GM19043 (cell line): Measurements from ENCODE around the gene VIPR2.
"Not testable (repeated sequence)": the region's sequence is repeated elsewhere in the genome, so short reads cannot be mapped to it uniquely, and the experiment has no call there.

ENCODE experiments used
- ATAC-seq: cut with Tn5 transposase; IDR thresholded peaks from one replicate; pipeline ENCODE4 v1.9.1; 2021; ENCODE audit warnings: low read depth; ENCODE audit not compliant: unreplicated experiment

Gene VIPR2

DNA sequence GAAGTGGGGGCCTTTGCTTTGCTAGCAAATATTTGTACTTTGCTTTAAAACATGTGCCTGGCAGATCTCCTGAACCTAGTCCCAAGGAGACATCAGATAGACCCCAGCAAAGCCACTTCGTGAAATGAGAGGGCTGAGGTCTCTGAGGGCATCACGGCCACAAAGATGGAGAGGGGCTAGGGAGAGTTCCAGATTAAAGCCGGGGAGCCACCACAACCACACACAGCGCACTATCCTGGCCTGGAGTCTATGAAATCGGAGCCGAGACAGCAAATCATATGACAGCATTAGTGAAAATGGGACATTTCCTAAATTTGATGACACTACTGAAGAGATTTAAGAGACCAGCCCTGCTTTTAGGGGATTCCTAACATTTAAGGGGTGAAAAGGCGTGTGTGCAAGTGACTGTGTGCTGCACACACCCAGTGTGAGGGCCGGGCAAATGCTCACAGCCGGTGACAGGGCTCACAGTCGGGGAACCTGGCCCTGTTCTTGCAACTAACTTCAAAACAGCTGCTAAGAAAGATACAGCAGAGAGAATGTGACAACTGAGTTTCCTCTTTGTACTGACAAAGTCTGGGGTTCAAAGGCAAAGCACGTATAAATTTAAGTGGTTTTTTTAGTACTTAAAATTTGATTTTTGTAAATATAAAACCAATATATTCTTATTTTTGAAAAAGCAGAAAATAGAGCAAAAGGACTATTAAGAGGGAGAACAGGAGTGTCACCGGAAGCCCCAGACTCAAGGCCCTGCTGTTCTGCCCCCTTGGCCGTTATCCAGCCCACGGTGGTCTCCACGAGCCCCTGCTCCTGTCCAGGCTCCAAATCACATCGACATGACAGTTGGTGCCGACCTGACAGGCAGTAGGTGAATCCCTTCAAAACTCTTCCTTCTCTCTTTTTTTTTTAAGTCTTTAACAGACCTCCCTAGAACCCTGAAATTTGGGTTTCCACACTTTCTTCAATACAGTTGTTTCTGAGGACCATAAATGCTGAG is 49.5 kb downstream of the VIPR2 start:
- no peak for ATAC-seq

DNA sequence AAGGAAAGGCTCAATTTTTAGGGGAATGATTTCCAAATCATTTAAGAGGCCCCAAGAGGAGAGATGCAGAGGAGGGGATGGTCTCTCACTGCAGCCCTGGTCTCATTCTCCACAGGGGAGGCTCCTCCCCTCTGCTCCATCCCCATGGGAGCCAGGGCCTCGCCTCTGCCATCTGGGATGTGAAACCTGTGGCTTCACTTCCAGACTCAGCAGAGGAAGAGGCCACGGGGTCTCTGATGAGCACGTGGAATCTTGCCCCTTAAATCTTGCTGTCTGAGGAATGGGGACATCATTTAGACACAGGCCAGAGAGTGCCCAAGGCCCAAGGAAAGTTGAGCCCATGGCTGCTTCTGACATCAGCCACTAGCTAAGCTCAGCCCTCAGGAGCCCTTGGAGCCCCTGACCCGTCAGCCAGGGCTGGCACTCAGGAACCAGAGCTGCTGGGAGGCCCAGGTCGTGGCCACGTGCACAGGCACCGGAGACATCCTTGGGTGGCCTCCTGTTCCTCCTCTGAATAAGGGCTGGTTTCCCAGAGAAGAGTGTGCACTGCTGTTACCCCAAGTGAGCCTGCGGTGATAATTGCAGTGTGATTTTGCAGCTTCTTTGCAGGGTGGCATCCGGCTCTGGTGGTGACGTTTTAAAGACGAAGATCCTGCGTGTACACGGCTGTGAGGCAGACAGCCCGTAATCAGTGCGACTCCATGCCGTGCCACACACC is 50.5 kb downstream of the VIPR2 start:
- ATAC-seq, result no peak

DNA sequence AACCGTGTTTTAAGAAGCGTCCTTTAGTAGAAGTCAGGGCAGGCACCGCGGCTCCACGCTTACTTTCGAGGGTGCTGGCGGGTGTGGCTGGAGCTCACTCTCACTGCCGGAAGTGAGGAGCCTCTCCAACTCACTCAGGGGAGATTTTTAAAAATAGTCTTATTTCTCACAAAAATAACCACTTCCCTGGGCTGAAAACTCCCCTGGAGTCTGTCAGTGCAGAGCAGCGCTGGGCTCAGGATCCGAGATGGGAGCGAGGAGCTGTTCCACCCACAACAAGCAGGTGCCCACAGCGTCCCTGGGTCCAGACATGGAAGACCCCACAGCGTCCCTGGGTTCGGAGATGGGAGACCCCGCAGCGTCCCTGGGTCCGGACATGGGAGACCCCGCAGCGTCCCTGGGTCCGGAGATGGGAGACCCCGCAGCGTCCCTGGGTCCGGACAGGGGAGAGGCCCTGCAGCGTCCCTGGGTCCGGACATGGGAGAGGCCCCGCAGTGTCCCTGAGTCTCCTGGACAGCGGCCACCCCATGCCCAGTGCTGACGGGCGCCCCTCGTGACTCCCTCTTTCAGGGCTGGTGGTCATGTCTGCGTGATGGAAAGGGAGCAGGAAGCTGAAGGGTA is 51.2 kb downstream of the VIPR2 start:
- no peak for ATAC-seq

DNA sequence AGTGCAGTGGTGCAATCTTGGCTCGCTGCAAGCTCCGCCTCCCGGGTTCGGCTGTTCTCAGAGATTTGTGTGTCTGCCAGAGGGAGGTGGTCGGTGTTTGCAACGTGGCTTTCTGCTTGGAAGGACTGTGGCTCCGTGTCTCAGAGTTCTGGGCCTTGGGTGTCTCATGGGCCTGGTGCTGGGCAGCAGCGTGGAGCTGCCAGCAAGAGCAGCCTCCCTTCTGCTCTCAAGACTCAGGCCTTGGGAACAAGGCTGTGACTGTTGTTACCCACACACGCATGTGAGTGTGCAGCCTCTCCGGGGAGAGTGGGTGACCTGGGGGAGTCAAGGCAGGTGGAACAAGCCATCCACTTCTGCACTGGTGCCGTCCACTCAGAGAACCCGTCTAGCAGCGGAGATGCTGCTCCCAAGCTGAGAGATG is 52.0 kb downstream of the VIPR2 start:
- ATAC-seq, result no peak

DNA sequence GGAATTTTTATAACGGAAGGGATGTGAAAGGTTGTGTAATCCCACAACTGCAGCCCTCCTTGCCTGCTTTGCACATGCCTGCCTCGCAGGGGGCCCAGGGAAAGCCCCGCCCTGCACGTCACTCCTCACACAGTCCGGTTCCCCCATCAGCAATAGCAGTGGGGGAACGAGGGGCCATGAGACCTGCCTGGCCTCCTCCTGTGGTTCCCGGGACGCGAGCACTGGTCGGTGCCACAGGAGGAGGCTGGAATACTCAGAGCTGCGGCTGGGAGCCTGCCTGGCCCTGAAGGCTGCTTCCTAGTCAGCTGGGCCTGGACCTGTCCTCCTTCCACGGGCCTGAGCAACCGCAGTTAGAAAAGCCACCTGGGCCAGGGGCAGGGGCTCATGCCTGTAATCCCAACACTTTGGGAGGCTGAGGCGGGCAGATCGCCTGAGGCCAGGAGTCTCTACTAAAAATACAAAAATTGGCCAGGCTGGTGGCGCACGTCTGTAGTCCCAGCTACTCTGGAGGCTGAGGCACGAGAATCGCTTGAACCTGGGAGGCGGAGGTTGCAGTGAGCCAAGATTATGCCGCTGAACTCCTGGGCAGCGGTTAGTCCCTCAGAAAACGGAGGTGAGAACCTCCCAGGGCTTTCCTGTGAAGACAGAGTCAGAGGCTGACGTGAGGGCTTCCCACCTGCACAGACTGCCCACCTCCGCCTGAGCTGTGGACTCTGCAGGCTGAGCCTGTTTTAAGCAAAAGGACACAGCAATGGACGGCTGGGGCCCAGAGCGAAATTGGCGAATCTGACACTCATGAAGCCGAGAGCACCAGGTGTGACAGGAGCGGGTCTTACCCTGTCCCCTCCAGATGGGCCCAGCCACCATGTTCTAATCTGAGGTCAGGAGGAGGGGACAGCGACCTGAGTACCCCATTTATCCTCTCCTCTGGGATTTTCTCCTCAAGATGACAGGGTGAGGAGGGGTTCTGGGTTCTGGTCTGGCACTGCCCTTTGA is 52.9 kb downstream of the VIPR2 start:
- ATAC-seq, result no peak

DNA sequence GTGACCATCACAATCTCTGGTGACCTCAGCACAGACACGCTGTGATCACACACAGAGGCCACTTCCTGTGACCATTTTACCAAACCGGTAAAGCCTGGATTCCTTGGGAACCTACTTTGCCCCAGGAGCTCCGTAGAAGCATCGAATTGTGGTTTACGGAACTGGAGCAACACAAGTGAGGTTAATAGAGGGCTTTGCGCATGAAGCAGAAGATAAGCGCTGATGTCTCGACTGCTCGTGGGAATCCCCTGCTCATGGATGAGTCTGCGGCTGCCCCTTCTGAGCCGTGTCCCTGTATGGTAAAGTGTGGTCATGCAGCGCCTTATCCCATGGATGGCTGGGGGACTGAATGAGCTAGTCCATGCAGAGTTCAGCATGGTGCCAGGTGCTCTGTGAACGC is 53.6 kb downstream of the VIPR2 start:
- no peak for ATAC-seq

DNA sequence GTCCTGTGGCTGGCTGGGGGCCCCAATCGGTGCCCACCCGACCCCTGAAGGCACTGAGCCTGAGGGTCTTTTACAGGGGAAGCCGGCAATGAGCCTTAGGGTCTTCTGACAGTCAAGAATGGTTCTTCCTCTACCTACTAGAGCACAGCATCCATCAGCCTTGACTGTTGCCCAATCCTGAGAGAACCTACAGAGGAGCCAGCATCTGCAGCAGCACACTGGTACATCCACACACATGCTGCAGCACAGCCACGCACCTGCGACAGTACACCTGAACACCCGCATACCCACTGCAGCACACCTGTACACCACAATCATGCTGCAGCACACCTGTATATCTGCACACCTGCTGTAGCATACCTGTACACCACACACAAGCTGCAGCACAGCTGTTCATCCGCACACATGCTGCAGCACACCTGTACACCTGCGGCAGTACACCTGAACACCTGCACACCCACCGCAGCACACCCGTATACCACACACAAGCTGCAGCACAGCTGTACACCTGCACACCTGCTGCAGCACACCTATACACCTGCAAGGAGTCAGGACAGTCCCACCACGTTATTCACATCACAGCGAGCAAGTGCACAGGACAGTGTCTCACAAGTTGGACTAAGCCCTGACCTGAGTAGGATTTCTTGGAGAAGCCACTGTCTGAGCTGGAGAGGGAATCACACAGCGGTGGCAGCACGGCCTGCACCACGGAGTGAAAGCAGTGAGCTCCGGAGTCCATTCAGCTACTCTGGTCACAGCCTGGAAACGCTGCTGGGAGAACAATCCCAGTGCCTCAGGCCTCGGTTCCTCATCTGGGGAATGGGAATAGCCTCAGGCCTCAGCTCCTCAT is 56.4 kb downstream of the VIPR2 start:
- ATAC-seq, result no peak

DNA sequence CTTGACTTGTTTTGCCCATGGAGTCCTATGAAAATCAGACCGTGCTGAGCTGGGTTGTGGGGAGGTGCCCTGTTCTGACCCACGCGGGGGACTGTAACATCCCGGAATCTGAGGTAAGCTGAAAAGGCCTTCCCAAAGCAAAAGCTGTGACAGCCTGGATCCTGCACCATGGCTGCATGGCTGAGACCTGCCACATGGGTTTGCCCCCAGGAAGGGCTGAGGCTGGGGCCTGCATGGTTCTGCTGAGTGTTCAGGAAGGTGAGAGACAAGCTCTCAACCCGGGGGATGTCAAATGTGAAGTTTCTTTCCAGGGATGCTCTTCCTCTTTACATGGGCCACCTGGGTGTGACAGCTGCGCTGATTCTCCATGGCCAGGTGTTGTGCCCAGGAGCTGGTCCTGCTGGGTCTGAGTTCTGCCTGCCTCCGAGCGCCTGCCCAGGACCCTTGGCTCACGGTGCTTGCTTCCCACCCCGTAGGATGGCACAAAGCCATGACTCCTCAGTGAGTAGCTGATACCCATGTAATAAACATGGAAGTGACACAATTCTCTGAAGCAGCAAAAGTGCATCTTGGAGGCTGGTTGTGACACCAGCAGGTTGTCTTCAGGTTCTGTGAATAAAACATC is 58.3 kb downstream of the VIPR2 start:
- no peak for ATAC-seq

DNA sequence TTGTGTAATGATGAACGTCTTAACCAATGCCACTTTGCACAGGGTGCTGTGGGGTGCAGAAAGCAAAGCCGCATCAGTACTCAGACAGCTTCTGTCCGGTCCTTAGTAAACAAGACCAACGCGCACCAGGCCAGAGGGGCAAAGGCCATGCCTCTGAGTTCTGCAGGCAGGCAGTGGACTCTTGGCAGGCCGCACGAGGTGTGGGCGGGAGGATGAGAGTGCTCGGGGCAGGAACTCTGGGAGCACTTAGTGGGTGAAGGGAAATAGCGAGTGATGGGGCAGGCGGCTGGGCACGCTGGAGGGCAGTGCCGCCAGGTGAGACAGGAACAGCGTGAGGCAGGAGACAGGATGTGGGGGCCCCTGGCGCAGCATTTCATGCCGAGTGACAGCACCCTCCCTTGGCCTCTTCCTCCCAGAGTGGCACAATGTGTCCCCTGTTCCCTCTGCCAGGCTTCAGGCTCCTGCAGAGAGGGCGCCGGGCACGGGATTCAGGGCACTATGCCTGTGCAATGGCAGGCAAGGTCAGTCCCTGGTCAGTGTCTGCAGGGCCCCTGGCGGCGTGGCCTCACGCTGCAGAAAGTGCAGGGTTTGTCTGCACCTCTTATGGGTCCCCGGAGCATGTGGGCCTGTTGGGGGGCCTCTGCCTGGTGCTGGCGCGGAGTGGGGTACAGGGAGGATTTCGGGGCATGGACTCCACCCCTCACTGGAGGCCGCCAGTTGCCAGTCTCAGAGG is 60.4 kb downstream of the VIPR2 start:
- ATAC-seq, result no peak

DNA sequence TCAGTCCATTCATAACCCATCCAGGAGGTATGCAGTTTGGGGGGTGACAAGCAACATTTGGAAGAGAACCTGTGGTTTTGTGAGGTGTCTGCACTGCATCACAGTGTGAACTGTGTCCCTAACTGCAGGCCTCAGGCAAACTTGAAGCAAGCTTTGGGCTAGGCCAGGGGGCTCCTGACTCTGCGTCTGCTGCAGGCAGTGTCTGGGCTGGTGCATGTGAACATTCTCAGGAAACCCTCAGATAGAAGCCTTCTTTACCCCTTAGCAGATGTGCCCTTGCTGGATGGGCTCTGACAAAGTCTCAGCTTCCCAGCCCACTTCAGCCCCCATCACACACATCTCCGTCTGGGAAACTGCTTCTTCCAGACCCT is 61.0 kb downstream of the VIPR2 start:
- no peak for ATAC-seq

DNA sequence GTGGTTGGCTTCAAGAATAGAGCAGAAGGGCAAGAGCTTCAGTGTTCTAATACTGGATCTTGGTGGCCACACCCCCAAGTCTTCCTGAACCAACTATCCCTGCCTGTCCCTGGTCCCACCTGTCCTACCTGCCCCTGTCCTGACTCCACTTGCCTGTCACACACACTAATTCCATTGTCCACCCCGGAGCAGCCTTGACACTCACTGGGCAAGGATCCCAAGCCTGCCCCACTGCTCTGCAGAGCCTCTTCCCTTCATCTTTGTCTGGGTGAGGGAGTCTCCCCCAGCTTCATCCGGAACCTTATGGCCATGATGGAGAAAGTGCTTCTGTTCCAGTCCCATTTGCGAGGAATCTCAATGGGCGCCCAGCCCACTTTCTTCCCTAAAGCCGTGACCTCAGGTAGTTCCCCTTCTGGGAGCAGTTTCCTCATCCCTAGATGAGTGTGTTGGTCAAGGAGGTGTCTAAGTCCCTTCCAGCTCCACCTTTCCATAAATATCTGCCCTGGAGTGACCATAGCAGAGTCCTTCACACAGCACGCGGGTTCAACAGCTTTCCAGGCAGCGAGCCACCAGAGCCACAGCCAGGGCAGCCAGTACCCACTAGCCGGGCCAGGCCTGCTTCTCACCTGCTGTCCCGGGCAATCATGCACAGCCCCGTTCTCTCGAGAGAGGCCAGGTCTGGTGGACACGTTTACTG is 61.5 kb downstream of the VIPR2 start:
- ATAC-seq, result no peak

DNA sequence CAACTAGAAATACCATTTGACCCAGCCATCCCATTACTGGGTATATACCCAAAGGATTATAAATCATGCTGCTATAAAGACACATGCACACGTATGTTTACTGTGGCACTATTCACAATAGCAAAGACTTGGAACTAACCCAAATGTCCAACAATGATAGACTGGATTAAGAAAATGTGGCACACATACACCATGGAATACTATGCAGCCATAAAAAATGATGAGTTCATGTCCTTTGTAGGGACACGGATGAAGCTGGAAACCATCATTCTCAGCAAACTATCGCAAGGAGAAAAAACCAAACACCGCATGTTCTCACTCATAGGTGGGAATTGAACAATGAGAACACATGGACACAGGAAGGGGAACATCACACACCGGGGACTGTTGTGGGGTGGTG is 62.6 kb downstream of the VIPR2 start:
- not testable (repeated sequence) for ATAC-seq

DNA sequence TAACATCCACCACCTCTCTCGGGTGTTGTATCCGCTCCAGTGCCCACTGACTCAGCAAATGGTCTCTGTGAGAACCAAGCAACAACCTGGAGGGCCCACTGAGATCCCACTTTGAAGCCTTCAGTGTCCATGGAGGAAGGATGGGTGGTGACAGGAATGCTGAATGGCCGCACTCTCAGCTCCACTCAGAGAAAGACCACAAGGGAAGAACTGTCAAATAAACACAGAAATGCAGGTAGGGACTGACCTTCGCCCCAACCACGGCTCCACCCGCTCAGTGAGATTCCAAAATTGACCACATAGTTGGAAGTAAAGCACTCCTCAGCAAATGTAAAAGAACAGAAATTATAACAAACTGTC is 65.8 kb downstream of the VIPR2 start:
- no peak for ATAC-seq

DNA sequence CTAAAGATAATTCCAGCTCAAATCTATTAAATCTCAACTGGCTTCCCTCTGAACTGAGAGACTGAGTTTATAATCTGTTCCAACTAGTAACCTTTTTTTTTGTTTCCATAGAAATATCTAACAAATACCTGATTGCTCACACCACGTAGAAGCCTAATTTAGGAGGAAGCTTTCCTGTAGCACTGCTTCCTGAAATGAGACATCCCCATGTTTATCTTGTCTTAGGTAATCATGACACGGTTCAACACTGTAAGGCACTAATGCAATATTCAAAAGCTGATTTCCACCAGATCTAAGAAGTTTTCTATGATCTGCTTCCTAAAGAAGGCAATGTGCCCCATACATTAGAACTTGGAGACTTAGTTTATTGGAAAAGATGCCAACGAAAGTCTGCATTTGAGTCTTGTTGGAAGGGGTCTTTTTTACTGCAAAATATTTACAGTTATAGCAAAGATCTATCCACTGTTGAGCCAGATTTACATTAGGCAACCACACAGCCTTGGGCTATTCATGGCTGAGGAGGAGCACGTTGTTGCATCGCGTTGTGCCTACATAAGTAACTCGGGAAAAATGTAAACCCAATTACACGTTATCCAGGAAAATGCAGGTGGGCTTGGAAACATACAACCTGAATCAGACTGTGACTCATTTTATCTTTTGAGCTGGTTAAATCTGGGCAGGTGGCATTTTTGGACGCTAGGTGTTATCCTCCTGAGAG is 66.3 kb downstream of the VIPR2 start:
- no peak for ATAC-seq

DNA sequence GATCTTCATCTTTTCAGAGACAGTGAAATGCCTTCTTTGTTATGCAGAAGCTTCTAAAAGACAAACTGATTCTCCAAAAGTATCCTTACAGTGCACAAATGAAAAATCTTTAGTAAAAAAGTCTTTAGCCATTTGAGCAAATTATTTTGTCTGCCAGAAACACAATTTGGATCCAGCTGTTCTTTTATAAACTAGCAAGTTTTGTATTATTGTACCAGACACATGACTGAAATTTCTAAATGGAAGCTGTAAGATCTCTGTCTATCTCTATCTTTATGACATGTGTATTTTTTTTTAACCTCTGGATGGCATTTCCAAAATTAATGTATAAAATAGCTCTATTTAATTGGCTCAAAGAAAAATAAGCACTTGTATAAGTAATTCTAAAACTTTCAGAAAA is 68.3 kb downstream of the VIPR2 start:
- no peak for ATAC-seq

DNA sequence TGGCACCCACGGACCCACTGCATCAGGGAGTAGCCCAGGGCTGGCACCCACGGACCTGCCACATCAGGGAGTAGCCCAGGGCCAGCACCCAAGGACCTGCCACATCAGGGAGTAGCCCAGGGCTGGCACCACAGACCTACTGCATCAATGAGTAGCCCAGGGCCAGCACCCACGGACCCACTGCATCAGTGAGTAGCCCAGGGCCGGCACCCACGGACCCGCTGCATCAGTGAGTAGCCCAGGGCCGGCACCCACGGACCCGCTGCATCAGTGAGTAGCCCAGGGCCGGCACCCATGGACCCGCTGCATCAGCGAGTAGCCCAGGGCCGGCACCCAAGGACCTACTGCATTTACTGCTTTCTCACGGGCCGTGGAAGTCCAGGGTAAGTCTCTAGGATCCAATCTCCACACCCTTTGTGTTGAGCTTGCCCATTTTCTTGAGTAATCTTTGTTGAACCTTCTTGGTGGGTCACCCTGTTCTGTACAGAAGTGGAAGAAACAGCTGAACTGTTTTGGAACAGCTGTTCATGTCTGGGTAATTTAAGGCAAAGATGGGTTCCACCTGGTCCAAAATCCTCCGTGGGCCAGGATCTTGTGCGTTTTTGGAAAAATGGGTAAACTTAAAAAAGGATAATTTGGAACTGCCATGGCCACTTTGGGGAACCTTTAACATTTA is 69.0 kb downstream of the VIPR2 start:
- ATAC-seq, result no peak
